Fibroblast of lung (primary cell): ENCODE measurements around the gene LRRC8E. TPM values are rescaled to one million over a fixed set of nuclear protein-coding genes. Genes with fewer than 3 reads are reported as not detected.

ENCODE experiments used
- polyA plus RNA-seq, 2 donors: library from polyadenylated mRNA; depleted of rRNA in 1 of 2; stranded (reverse) in 1 of 2; unstranded in 1 of 2; fragments of >200 nt; gene quantifications; 2 replicates each; pipeline ENCODE4 v1.2.1, GENCODE V29; 2011 to 2012; ENCODE audit warnings: missing spikeins in 1 of 2
- total RNA-seq: library from RNA; depleted of rRNA; stranded (reverse); fragments of >200 nt; gene quantifications from 2 replicates; pipeline ENCODE4 v1.2.1, GENCODE V29; 2014

LRRC8E gene
- total and polyA plus RNA-seq, 2 donors (not counting 1 experiment from before 2014, with no cell fraction given): 3.0 to 3.7 TPM

Other genes starting within 250 kb of the LRRC8E start
- gene RETN, start 219.5 kb upstream of the LRRC8E start, total RNA-seq: not detected in 2 replicates
- not detected in 2 replicates for gene RETN, start 219.5 kb upstream of the LRRC8E start, polyA plus RNA-seq
- gene MCEMP1, start 211.4 kb upstream of the LRRC8E start, total RNA-seq: not detected in 2 replicates
- gene MCEMP1, start 211.4 kb upstream of the LRRC8E start, polyA plus RNA-seq: not detected in 2 replicates
- 49.6 and 103 TPM in 2 replicates for gene TRAPPC5, start 207.7 kb upstream of the LRRC8E start, total RNA-seq
- 19.4 and 22.2 TPM in 2 replicates for gene TRAPPC5, start 207.7 kb upstream of the LRRC8E start, polyA plus RNA-seq
- not detected in 2 replicates for gene FCER2, start 186.4 kb upstream of the LRRC8E start, total RNA-seq
- not detected in 2 replicates for gene FCER2, start 186.4 kb upstream of the LRRC8E start, polyA plus RNA-seq
- gene CLEC4G, start 156.4 kb upstream of the LRRC8E start, total RNA-seq: not detected in 2 replicates
- gene CLEC4G, start 156.4 kb upstream of the LRRC8E start, polyA plus RNA-seq: not detected in 2 replicates
- gene CD209, start 141.0 kb upstream of the LRRC8E start, total RNA-seq: not detected in 2 replicates
- not detected in 2 replicates for gene CD209, start 141.0 kb upstream of the LRRC8E start, polyA plus RNA-seq
- not detected in 2 replicates for gene CLEC4M, start 125.3 kb upstream of the LRRC8E start, total RNA-seq
- not detected in 2 replicates for gene CLEC4M, start 125.3 kb upstream of the LRRC8E start, polyA plus RNA-seq
- gene EVI5L, start 58.3 kb upstream of the LRRC8E start, total RNA-seq: 13.4 and 16.5 TPM in 2 replicates
- gene EVI5L, start 58.3 kb upstream of the LRRC8E start, polyA plus RNA-seq: 8.8 and 10.4 TPM in 2 replicates
- under 0.01 TPM in 1 of 2 replicates, not detected in the other for gene PRR36, start 14.1 kb upstream of the LRRC8E start, total RNA-seq
- gene PRR36, start 14.1 kb upstream of the LRRC8E start, polyA plus RNA-seq: not detected in 2 replicates
- 8.7 and 10.4 TPM in 2 replicates for gene MAP2K7, start 15.4 kb downstream of the LRRC8E start, total RNA-seq
- gene MAP2K7, start 15.4 kb downstream of the LRRC8E start, polyA plus RNA-seq: 7.8 and 8.5 TPM in 2 replicates
- 1.0 and 1.3 TPM in 2 replicates for gene TGFBR3L, start 26.3 kb downstream of the LRRC8E start, total RNA-seq
- 0.35 TPM in 1 of 2 replicates, not detected in the other for gene TGFBR3L, start 26.3 kb downstream of the LRRC8E start, polyA plus RNA-seq
- 11.4 and 12.8 TPM in 2 replicates for gene SNAPC2, start 31.8 kb downstream of the LRRC8E start, total RNA-seq
- gene SNAPC2, start 31.8 kb downstream of the LRRC8E start, polyA plus RNA-seq: 13.4 and 15.6 TPM in 2 replicates
- gene CTXN1, start 37.6 kb downstream of the LRRC8E start, total RNA-seq: 0.66 and 0.77 TPM in 2 replicates
- 0.85 and 1.1 TPM in 2 replicates for gene CTXN1, start 37.6 kb downstream of the LRRC8E start, polyA plus RNA-seq
- 53.9 and 56.1 TPM in 2 replicates for gene TIMM44, start 55.2 kb downstream of the LRRC8E start, total RNA-seq
- gene TIMM44, start 55.2 kb downstream of the LRRC8E start, polyA plus RNA-seq: 29.5 and 32.3 TPM in 2 replicates
- 12.6 and 15.2 TPM in 2 replicates for gene ELAVL1, start 117.1 kb downstream of the LRRC8E start, total RNA-seq
- 61.6 and 87.7 TPM in 2 replicates for gene ELAVL1, start 117.1 kb downstream of the LRRC8E start, polyA plus RNA-seq
- not detected in 2 replicates for gene CCL25, start 164.2 kb downstream of the LRRC8E start, total RNA-seq
- not detected in 2 replicates for gene CCL25, start 164.2 kb downstream of the LRRC8E start, polyA plus RNA-seq